ENCODE results near the gene APOA1.

The APOA1 gene

DNA sequence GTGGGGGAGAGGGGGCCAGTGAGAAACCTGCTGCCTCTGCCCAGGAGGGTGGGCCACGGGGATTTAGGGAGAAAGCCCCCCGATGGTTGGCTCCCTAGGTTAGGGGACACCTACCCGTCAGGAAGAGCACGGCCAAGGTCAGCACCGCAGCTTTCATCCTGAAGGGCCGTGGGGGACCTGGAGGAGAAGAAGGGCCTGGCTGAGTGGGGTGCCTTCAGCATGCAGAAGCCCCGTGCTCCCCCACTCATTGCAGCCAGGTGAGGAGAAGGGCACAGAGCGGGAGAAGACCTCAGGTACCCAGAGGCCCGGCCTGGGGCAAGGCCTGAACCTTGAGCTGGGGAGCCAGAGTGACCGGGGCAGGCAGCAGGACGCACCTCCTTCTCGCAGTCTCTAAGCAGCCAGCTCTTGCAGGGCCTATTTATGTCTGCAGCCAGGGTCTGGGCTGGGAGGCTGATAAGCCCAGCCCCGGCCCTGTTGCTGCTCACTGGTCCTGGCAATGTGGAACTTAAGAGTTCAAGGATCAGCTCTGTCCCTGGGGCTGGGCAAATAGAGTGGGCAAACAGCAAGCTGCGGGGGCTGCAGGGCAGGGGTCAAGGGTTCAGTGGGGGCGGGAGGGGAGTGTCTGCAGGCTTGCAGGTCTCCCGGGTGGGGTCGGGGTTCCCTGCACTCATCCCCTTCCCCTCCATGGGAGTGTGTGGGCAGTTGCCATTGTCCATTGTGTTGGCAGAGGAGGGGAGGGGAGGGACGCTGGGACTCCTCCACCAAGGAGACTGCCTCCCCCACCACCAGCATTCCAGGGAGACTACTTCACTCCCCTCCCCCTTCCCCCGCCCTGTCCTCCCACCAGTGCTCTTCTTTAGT, at the start of gene APOA1:
APOA1 (minus strand) TSS at position 392 of the 861 bp plus-strand sequence; CDS start at position 157, 235 bp downstream.
- no peak for DNase-seq

DNA sequence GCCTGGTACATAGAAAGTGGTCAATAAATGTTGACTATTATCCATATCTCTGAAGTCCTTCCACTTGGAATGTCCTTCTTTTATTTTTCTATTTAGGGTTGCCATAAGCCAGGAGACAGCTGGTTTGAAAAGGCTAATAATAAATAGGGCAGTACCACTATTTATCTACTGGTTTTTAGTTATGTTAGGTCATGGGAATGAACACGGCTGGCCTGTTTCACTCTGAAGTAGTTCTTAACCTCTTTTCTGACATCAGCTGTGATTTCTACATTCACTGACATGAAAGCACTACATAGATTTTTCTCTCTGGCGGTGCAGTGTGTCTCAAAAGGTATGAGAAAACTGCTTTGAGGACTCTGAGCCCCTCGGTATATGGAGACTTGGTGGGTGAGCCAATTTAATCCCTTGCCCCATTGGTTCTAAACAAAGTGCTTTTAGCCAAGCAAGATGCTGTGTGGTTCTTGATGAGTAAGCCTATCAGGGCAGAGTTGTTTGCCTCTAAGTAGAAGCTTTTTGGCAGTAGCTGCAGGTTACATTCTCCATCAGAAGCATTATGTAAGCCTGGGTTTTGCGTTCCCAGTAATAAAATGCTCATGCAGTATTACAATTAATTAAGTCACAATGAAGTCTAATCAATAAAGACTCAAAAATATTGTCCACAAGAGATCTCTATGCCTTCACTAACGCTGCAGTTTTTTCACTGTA, 48.7 kb upstream of the APOA1 start:
- peak in 1 of 2 donors; percentile 34 for DNase-seq

DNA sequence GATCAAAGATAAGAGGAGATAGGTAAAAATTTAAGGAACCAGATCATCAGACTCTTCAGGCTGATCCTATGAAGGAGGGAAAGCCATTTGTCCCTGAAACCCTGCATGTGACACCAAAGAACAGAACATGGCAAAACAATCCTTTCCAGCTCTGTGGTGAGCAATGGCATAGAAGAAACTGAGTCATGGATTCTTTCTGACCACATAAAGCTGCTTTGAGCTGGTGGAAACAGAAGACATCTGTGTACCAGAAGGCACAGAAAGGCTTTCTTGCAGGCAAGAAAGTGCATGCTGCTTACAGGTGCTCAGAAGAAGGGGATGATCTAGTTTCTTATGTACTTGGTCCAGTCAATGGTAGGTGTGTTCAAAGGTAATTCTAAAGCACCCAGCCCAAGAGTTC, 45.0 kb upstream of the APOA1 start:
- DNase-seq, result no peak

DNA sequence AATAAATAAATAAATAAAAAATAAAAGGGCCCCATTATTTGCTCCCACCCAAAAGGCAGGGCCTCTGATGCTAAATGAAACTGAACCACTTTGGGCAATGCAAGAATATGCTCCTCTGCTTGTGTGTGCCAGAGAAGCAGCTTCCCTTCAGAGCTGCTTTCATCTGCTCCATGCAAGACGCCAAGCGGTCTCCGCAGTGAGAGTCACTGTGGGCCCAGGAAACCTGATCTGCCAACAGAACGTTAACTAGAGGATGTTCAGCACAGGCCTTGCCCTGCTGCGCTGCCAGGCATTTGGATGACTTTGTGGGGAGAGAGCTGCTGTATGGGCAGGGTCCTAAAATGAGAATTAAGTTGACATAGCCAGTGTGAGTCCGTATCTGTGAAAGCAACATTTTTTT, 43.7 kb upstream of the APOA1 start:
- DNase-seq, result peak in 1 of 2 donors; percentile 36

DNA sequence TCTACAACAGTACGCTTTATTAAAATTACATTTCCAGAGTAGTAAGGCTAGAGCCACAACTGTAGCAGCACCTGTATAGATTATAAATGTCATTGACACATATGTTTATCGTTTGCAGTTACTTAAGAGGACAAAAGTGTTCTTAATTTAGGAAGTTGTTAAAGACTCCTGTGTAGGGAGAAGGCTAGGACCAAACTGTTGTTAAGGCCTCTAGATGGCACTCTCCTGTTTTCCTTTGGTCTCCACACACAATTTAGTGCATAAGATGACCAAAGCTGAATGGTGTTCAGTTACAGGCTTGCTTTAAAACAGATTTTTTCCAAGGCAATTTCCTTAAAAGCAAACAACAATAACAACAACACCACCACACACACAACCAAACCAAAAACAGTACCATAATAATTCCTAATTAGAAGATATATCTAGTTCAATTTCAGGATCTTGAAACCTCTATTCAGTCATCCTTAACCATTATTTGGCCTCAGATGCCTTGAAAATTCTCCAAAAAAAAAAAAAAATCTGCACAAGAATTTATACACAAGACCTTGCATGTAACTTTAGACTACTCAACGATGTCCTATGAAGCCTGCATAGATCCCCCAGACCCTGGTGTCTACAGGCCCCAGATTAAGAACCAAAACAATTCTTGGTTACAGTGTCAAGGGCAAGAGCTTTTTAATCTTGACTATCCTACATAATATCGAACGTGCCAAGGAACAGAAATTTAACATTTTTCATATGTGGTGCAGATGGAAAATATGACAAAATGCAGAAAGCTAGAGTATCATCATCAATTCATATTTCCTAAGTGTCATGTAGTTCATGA, 42.6 kb upstream of the APOA1 start:
- DNase-seq, result peak in 1 of 2 donors; percentile 89

DNA sequence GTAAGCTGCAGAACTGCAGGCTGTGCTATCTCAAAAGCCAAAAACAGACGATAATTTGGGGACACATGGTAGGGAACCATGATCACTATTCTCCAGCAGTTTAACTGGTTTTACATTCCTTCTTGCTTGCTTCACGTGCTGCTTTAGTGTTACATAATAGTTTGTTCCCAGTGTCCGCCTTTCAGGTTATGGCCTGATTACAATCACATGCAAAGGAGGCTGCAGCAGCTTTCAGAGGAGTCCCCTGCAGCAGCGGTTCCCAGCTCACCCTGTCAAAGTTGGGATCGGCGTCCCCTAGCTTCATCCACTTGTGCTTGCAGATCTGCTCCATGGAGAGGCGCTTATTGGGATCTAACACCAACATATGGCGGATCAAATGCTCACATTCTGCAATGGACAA, 39.2 kb upstream of the APOA1 start:
- DNase-seq, result no peak

DNA sequence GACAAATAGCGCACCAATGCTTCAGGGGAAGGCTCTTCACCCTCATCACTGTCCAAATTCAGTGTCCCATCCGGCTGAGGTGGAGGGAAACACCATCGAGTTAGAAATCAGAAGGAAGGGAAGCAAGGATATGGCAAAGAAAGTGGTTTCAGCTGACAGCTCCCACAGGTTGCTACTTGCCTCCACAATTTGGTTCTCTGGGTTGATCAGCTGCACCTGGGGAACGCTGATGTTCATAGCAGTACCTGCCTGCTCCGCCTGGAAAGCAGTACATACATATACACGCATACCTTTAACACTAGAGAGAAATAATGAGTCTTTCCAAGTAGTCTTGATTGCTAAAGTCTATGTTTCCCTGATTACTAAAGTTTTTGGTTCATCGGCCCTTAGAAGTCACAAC, 37.8 kb upstream of the APOA1 start:
- DNase-seq, result no peak

DNA sequence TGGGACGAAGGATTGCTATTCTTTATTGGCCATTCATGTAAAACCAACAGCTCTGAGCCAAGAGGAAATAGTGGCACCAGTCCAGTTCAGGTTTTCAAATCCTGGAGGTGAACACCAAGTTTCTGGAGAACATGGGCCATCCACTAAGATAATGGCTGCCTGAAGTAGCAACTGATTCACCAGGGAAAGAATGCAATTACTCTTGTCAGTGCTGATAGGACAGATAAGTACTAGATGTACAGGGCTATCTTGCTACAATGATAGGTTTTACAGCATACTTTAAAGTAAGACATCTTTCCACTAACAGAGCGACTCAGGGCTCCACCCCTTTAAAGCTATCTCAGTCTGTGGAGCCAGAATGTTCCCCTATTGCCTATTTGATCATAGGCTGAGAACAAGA, 36.8 kb upstream of the APOA1 start:
- DNase-seq, result no peak

DNA sequence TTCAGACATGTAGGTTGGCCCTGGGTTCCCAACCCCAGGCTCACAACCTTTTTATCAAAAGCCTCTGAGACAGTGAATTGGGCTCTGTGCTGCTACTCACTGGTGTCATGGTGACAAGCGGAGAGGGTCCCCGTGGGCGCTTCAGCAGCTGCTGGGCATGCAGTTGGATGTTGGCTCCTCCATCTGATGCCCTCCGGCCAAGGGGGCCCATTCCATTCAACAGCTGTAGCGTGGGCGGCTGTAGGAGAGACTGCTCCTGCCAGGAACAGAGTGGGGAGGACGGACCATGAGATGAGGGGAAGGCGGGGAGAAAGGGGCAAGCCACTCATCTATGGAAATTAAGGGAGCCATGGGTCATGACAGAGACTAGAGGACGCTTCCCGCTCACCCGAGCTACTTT, 36.0 kb upstream of the APOA1 start:
- no peak for DNase-seq

DNA sequence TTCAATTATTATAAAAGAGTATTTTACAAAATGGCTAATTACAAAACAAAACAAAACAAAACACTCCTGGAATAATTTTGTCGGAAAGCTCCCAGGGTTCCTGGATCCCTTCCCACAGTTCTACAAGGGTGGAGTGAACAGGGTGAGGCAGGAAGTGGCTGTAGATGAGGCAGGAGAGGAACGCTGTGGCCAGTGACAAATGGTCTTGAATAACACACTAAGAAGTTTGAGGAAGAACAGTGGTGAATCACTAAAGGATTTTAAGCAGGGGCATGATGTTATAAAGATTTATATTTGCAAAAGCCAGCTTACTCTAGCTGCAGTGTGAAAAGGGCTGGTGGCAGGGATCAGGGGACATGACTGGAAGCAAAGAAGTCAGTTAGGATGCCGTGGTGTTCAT, 33.8 kb upstream of the APOA1 start:
- no peak for DNase-seq

DNA sequence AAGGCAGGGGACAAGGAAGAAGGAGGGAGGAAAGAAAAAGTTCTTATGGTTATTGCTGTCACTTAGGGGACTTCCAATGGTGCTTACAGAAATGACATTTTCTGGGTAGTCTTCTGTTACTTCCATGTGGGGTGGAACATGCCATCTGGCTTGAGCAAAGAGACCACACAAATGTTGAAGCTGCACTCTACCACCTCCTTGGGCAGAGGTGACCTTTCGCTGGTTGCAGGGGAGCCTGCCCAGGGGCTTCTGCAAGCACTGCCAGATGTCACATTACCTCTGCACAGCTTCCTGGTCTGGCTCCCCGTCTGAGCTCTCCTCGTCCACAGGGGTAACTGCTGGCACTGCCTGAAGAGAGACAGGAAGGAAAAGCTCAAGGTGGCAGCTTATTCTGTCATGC, 32.6 kb upstream of the APOA1 start:
- DNase-seq, result no peak

DNA sequence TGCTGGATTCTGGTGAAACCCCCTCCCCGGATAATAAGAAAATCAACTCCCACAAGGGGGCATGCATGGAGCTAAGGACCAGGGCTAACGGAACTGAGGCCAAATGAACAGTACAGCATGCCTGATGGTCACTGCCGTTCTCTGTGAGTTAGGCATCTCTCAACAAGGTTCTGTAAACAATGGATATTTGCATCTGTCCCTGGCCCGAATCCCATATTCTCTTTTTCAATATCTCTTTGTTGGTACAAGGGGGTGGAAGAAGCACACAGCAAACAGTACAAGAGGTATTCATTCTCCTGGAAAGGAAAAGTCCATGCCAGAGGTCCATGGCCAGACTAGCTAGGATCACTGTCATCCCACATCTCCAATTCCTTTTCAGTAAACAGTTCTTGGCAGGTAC, 32.2 kb upstream of the APOA1 start:
- DNase-seq, result peak; percentile 19 to 47

DNA sequence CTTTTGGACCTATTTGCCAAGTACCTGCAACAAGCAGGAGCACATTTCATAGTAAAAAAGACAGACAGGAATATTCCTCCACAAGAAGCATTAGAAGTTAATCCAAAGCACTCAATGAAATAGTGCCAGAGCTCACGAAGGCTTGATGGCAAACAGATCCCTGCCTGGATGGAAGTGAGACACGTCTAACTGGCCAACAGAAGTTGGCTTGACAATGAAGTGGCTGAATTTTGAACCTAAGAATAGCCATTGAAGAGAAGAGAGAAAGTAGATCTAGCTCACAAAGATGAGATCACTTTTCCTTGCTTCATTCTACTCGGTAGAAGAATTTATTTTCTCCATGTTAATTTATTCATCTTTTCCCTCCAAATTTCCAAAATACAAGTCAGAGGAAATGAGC, 30.6 kb upstream of the APOA1 start:
- DNase-seq, result no peak

DNA sequence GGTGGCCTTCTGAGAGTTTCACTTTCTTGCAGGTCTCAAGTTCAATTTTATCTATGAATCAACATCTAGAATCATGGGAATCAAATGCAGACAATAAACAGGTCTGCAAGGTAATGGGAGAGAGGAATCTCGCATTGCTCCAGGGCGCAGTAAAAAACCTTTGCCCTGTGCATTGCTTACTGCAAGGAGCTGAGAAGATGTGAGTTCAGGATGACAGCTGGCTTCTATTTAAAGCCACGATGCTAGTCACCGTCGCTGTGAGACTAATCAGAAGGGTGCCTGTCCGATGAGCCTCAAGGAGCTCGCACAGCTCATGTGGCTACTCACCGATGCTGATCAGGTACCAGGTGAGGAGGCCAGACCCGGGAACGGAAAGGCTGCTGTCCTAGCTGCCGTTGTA, 30.2 kb upstream of the APOA1 start:
- no peak for DNase-seq

DNA sequence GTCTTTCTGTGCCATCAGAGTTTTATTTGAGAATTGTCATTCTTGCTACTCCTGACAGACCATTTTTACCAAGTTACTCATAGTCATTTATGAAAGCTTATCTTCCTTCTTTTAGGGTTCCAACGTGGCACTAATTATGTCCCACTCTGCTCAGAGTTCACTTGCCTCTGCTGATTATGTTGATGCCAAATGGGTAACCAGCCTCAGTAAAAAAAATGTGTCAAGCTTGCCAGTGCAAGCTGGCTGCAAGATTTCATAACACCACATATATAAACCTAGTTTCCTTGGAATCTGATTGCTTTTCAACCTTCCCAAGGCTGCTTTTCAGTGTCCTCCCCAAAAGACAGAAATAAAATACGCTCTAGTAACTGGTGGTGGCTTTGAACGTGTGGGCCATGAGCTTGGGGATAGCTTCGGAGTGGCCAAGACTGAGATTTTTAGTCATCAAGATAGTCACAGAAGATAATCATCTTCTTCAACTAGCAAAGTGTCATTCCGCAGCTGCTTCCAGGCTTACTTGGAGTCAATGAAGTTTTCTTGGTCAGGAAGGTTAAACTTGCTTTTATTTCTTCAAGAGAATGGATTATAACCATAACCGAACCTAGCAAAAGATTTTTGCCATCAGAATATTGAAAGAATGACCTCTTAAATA, 29.5 kb upstream of the APOA1 start:
- DNase-seq, result no peak

DNA sequence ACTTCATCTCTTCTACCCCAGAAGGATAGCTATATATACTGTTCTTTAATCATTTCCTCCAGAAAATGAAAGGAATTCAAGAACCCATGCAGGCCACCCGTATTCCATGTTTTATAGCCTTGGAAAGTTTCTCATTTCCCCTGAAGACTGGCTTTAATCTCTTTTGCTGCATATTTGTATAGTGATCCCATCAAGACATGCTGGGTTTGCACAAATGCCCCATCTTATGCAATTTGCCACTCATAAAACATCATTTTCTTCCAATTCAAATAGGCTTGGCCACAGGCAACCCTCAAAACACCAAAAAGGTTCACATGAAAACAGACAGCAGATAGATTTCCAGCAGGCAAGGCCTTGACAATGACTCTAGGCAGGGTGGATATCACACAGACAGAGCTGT, 28.3 kb upstream of the APOA1 start:
- DNase-seq, result no peak

DNA sequence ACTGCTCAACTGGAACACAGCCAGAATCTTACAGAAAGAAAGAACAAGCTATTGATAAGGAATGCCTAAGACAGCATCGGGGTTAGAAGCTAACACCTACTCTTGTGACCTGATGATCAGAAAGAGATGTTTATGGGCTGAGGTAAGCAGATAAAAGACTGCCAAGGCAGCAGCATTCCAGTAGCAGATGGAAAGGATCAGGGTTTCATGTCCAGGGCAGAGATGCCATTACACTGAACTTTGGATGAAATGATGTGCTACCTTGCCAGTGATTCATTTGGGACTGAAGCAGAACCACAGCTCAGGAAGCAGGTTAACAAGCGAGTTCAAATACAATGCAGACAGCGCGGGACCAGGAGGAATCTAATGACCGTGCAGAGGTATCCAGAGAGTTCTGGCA, 27.1 kb upstream of the APOA1 start:
- DNase-seq, result no peak

DNA sequence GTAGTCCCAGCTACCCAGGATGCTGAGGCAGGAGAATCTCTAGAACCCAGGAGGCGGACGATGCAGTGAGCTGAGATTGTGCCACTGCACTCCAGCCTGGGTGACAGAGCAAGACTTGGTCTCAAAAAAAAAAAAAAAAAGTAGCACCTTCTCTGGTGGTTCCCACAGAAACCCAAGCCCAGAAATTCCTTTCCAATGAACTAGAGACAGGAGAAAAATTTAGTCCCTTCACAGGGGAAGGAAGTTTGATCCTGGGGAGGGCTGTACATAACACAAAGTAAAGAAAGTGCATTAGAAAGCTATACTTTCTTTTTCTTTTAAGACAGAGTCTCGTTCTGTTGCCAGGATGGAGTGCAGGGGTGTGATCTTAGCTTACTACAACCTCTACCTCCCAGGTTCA, 25.5 kb upstream of the APOA1 start:
- DNase-seq, result no peak

DNA sequence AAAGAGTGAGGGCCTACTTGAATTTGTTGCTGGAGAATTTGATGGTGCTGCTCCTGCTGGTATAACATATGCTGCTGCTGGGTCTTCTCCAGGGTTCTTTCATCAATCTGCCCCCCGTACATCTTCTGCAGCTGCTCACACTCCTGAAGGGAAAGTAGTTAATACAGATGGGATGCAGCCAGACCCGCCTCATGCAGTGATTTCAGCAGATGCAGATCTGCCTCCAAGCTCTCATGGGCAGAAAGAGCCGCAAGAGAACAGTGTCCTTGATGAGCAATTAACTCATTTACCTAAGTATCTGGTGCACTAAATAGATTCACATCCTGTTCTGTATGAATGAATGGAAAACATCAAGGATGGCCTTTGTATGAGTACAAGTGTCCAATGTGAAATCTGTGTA, 24.8 kb upstream of the APOA1 start:
- no peak for DNase-seq

DNA sequence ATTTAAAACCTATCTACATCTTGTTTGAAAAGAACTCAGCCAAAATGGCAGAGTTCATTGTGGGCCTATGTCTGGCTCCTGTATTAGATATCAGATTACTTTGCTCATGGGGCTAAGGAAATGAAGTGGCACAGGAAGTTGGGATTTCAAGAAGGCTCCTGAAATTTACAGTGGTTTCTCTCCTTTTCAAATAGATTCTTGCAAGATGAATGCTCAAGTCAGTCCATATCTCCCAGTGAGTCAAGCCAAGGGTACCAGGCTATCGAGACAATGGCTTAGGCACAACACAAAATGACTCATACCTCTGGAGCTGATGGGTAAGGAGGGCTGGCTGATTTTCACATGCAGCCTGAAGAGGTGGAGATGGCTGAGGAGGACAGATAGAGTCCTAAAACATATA, 24.1 kb upstream of the APOA1 start:
- DNase-seq, result no peak

DNA sequence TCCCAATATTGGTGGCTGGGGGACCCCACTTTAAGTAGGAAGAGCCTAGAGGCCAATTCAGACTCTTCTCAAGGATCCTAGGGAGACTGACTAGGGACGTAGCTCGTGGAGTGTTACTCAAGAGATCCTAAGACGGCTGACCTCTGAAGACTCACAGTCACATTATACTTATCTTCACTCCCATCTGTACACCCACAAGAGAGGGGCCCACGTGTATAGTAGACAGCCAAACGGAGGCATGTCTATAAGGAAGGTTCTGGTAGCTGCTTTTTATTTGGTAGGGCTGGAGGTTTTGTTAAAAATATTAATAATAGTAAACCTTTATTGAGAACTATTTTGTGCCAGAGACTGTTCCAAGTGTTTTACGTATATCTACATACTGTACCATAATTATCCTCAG, 22.9 kb upstream of the APOA1 start:
- DNase-seq, result no peak

DNA sequence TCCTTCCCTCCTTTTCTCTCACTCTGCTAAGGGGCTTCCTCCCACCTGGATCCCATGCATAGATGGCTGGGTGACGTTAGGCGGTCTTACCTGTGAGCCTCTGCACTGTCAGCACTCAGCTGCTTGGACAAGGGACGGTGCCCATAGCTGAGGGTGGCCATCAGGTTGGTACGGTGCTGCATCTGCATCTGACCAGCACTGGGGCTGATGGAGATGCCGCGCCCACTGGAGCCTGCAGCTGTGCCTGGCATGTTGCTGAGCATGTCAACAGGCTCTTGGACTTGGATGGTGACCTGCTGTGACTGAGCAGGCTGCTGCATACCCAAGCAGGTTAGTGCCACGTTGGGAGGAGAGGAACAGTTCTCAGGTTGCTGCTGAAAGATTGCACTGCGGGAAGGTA, 21.8 kb upstream of the APOA1 start:
- DNase-seq, result no peak

DNA sequence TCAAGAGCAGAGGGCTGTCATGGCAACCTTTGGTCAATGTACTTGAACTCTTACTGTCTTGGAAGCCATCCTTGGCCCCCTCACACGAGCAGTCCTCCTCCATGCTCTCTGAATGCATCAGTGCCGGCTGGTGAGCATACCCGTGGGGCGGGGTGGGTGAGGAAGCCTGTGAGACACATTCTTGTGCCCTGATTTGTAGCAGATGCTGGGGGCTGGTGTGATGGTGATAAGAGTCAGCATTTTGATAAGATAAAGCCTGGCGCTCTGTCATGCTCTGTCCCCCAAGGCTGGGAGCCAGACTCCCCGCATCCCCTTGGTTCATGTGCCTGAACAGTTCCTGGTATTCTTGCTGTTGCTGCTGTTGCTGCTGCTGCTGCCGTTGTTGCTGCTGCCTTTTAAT, 20.5 kb upstream of the APOA1 start:
- no peak for DNase-seq
